GM21526 (cell line): ENCODE measurements around the gene ENKUR.
"Not testable (repeated sequence)": the region's sequence is repeated elsewhere in the genome, so short reads cannot be mapped to it uniquely, and the experiment has no call there.

ENCODE experiments used
- ATAC-seq: cut with Tn5 transposase; IDR thresholded peaks from one replicate; pipeline ENCODE4 v1.9.1; 2021; ENCODE audit warnings: moderate library complexity; ENCODE audit not compliant: unreplicated experiment, low FRiP score

Gene ENKUR

DNA sequence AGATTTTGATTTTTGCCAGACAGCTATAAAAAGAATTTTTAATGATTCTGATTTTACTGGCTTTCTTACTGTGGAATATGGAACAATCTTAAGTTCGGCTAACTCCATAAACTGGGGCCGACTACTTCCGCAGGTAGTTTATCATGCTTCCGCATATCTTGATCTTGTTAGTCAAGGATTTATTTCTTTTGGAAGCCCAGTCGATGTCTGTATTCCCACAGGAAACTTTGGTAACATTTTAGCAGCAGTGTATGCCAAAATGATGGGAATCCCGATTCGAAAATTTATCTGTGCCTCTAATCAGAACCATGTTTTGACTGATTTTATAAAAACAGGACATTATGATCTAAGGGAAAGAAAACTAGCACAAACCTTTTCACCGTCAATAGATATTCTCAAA lies 8.6 kb upstream of the ENKUR start:
- no peak for ATAC-seq

GRCh38 chr10:25023278-25023677 lies 7.3 kb upstream of the ENKUR start:
- ATAC-seq, result no peak

GRCh38 chr10:25018703-25019102 lies 2.7 kb upstream of the ENKUR start:
- ATAC-seq, result no peak

DNA sequence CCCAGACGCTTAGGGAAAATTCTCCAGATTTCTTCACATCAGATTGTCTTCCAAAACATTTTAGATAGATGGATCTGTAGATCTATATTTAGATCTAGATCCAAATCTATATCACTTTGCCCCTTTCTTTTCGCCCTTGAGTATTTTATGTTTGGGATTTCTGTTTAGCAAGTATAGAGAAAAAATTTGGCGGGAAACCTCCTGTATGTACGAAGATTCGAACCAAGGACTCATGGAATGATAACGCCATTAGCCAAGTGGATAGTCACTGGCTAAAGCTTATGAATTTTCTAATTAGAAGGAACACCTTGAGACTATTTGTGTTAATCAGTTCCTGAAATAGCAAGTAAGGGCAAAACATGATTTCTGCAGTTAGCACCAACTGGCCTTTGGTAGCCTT lies 1.7 kb upstream of the ENKUR start:
- no peak for ATAC-seq

DNA sequence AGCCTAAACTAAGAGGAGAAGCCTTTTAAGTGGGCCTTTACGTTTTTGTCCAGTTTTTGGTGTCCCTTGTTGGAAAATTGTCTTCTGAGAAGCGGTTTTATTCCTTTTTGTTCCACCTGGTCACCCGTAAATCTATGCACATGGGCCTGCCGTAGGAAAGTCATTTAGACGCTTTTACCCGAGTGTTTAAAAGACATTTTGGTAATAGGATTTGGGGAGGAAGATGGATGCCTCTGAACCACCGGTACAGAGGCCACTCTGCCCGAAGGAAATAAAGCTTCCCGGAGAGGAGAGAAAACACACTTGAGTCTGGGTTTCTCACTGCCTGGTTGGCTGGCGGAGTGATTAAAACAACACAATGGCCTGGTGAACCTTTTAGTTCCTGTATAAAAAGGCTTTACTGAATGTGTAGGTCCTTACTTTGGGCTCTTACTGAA lies 1.2 kb upstream of the ENKUR start:
- peak; percentile 3 for ATAC-seq

GRCh38 chr10:25016376-25017153 lies 607 bp upstream of the ENKUR start, which contains the start of gene THNSL1:
Gene THNSL1 (plus strand): TSS chr10:25016612. CDS start chr10:25023224, 6,612 bp downstream.
- ATAC-seq, result peak; percentile 99

GRCh38 chr10:25014579-25014978 lies 1.4 kb downstream of the ENKUR start:
- no peak for ATAC-seq

GRCh38 chr10:25011591-25011990 lies 4.4 kb downstream of the ENKUR start:
- not testable (repeated sequence) for ATAC-seq

DNA sequence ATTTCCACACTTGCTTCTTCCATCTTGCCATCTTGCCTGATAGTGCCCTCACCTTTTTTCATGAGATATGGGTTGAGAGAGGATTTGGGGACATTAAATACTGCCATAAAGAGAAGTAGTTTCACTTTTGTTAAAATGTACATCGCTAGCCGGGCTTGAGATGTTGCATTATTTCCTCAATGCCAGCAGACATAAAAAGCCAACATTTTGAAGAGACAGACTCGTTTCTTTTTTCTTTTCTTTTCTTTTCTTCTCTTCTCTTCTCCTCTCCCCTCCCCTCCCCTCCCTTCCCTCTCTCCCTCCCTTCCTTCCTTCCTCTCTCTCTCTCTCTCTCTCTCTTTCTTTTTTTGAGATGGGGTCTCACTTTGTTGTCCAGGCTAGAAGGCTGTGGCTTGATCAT lies 17.9 kb downstream of the ENKUR start:
- no peak for ATAC-seq

DNA sequence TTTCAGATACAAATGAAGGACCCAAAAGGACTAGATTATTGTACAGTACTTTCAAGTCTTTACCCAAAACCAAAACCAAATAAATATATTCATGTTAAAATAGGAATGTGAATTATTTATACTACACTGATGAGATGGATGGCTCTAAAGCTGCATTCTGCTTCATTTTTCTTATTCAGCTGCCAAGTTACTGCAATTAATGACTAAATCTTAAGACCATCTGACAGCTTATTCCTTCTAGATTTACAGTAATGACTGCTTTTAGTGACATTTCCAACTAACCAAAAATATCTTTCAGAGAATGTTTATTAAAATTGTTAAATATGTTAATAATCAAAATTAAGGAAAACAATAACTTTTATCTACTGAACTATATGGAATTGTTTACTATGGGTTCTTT lies 20.9 kb downstream of the ENKUR start:
- ATAC-seq, result no peak

- ATAC-seq, result no peak
Measured at GRCh38 chr10:24993237-24993958, 22.6 kb downstream of the ENKUR start.

DNA sequence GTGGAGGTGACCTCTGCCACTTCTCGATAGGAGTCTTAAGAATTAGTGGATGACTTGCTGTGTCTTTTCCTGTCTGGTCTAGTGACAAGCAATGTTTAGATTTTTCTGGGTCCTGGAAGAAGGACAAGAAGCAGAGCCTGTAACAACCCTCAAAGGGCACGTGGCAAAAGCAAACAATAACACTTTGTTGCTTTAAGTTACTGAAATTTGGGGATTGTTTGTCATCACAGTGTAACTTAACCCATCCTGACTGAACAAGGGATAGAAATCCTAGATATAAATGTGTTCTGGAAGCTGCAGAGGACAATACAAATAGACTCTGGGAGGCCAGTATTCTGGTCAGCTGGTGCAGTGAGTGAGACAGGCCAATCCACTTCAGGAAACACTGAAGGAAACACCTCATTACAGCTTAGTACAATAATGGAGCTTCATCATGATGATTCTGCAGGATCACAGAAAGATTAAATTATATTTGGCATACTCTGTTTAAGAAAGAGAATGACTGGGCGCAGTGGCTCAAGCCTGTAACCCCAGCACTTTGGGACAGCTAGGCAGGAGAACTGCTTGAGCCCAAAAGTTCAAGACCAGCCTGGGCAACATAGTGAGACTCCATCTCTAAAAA lies 23.3 kb downstream of the ENKUR start:
- ATAC-seq, result no peak

GRCh38 chr10:24991298-24991697 lies 24.7 kb downstream of the ENKUR start:
- ATAC-seq, result no peak

- no peak for ATAC-seq
Measured at GRCh38 chr10:24989867-24990266, 26.1 kb downstream of the ENKUR start.

- no peak for ATAC-seq
Measured at GRCh38 chr10:24988831-24989640, 26.9 kb downstream of the ENKUR start.

GRCh38 chr10:24984906-24985305 lies 31.1 kb downstream of the ENKUR start:
- no peak for ATAC-seq

DNA sequence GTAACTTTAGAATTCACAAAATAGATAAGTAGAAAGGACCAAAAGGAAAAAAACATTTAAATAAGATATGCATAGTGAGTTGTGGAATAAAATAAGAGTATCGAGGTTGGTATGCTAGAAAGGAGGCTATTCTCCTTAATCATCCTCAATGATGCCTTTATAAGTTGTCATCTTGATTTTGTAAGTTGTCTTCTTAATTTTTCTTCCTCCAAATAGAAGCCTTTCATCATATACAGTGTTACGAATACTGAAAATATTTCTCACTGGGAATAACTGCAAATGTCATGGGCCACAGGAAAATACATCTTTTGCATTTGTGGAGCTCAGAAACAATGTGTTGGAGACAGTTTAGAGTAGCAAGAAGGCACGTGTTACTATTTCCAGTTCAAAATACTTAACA lies 32.0 kb downstream of the ENKUR start:
- ATAC-seq, result no peak

DNA sequence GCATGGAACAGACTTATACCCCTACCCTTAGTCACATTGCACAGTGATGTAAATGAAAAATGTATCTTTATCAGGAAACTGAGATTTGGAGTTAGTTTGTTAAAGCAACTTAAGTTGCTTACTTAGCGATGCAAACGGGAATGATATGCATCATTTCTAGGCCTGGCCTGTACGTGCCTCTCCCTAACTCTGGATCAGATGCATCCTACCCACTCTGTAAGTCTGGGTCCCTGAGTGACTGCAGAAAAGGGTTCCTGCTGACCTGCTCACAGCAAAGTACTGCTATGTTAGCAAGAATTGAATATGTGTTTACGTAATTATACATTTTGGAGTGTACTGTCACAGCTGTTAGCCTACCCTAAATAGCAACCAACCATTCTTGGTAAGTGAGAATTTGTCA lies 32.8 kb downstream of the ENKUR start:
- ATAC-seq, result no peak

- ATAC-seq, result peak; percentile 68
Measured at GRCh38 chr10:24982319-24983112, 33.4 kb downstream of the ENKUR start.
